Measurements from ENCODE around the gene PHF12.
"Not testable (repeated sequence)": the region's sequence is repeated elsewhere in the genome, so short reads cannot be mapped to it uniquely, and the experiment has no call there.

The PHF12 gene

DNA sequence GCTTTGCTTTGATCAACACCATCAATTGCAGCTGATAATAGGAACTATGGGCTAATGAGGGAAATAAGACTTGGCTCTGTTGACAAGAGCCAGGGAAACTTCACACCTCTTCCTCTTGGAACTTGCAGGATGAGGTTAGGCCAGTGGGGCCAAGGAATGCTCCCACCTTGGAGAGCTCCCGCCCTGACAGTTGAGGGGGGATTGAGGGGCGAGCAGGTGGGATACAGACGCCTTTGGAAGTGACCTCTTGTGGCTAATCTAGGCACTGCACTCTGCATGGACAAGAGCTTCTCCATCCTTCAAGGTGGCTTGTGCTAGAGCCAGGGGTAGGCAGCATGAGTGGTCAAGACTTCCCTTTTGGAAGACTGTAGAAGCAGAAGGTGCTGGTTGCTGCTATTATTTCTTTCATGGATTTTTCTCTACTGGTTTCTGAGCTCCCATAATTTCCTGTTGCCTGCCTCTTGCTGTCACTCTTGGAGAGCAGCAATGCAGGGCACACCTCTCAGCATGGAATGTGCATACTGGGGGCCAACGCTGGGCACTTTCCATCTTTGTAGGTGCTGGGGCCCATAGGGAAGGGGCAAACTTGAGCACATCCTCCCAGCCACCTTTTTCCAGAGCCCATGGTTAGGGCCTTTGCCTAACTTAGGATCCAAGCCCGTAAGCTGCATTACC, 2.3 kb upstream of the PHF12 start:
- DNase-seq: peak in 1 of 2 experiments; percentile 46

DNA sequence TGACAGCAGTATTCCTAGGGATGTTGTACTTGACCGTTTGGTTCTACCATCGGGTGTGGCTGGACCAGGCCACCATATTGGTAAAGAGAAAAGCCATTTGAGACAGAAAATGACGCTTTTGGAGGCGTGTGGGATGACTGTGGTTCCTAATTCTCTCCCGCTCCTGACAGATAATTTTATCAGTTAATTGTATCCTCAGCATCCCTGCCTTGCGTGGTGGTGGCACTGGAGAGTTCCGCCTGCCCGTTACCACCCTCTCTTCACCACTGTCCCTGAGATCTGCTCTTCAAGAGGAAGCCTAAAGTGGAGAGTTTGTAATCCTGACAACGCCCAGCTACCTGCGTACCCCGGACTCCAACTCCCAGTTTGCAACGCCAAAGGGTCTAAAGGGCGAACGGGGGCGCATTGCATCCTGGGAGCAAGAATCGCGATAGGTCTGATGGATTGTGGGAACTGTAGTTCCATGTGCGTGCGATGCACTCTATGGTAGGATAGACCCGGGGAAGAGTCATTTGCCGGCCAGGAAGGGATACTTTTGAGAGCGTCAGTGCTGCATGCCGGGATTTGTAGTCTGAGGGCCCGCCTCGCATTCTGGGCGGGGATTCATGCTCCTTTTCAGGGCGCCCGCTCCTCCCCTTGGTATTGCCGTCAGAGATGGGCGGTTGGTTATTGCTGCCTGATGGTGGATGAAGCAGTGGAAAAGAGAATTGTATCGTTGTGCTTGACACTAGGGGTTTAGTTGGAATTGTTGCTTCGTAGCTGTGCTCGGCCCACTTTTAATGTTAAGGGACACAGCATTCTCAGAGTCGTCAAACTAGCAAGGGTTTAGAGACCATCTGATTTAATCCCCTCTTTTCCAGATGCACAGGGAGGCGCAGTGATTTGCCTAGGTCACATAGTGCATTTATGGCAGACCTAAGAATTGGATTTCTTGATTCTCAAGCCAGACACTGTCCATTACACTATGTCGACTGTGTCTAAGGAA, 965 bp upstream of the PHF12 start:
- DNase-seq: peak; percentile 98 to 99

DNA sequence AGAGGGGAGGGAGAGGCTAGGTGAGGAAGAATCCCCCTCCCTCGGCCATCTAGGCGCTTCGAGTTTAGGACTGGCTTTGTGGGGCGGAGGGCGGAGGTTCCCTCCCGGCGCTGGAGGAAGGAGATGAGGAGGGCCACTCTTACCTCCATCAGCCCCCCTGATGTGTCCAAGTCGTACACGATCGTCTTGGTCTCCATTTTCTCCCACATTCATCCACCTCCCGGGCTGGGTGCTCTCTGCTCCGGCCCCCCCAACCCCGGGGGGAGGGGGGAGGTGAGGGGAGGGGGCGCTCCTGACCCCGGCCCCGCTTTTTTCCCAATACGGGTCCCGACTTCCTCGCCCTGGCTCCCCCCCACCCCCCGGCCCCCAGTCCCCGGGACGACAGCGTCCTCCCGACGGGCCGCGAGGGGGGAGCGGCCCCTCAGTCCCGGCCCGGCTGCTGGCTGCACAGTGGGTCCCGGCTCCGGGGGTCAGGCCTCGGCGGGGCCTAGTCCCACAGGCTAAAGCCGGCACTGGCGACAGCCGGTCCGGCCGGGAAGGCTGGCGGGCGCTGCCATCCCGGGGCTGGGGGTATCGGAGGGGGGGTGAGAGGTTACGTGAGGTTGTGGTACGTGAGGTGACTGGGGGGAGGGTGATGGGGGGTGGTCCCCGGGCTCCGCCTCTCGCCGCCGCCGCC, 428 bp downstream of the PHF12 start:
- no peak for DNase-seq

DNA sequence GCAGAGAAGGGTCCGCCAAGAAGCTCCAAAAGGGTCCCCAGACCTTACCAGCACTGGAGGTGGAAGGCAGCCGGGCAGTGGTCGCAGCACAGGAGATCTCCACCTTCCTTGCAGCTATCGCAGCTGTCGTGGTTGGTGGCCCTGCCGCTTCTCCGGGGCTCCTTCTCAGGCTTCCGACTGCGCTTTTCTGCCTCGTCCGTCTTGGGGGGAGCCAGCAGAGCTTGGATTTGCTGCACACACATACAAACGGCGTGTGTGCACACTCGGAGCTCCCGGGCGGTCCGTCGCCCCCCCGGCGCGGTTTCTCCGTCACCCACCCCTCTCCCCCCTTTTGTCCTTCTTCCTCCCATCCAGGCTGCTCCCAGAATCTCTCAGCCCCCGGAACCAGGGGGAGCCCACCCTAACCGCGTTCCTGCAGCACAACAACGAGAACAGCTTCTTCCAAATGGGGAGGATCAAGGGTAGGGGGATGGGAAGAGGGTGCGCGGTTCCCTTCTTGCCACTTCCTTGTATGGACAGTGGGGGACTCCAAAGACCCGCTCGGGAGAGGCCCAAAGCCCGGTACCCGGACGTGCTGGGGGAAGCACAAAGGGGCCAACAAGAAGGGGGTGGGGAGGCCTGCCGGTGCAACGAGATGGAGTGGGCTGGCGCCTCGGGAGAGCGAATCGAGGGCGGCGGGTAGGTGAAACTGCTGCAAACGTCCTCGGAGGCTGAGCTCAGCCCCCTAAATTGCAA, 1.1 kb downstream of the PHF12 start:
- DNase-seq: peak; percentile 45 to 65

GRCh38 chr17:28949185-28950016, 1.9 kb downstream of the PHF12 start:
- DNase-seq: peak in 1 of 2 experiments; percentile 66

DNA sequence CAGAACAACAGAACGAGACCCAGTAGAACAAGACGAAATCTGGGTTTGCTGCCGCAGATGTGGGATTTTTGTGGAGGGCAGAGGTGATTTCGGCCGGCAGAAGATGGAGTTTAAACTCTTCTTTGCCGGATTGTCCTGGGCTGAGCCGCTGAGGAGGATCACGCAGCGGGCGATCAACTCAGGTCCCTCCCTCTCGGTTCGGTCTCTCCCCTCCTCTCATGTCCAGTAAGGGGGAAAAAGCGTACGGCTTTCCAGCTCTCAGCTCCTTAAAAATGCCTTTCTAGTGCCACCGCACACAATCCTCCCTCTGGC, 2.5 kb downstream of the PHF12 start:
- DNase-seq: peak in 1 of 2 experiments; percentile 47

DNA sequence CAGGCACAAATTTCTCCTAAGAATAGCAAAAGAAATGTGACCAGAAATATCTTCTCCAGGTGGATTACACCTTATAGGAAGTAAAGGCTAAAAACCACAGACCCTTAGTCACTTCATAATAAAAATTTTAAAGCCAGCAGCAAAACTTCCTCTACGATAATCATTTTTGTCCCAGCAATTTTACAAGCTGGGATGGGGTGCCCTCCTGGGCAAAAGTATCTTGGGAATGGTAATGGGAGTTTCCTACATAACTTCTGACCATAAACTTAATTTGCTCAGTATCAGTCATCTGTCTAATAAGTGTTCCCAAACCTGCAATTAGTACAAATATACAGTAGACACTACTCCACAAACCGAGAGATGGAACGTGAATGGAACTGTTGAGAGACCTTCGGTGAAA, 3.0 kb downstream of the PHF12 start:
- no peak for DNase-seq

GRCh38 chr17:28947639-28948038, 3.7 kb downstream of the PHF12 start:
- DNase-seq: no peak

DNA sequence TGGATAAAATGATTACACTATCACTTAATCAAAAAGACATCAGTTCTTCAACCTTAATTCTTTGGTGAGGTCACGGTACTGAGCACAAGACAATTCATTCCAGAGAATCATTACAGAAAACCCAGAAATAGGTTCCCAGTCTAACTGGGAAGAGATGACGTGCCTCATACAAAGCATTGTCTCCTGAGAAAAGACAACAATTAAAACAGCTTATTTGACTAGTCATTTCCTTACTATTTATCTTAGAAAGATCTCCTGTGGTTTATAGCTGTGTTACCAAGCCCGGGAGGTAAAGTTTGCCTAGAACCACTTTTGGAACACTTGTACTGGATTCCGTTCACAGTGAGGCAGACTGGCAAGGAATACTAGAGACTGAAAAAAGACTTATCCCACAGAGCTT, 5.1 kb downstream of the PHF12 start:
- no peak for DNase-seq

DNA sequence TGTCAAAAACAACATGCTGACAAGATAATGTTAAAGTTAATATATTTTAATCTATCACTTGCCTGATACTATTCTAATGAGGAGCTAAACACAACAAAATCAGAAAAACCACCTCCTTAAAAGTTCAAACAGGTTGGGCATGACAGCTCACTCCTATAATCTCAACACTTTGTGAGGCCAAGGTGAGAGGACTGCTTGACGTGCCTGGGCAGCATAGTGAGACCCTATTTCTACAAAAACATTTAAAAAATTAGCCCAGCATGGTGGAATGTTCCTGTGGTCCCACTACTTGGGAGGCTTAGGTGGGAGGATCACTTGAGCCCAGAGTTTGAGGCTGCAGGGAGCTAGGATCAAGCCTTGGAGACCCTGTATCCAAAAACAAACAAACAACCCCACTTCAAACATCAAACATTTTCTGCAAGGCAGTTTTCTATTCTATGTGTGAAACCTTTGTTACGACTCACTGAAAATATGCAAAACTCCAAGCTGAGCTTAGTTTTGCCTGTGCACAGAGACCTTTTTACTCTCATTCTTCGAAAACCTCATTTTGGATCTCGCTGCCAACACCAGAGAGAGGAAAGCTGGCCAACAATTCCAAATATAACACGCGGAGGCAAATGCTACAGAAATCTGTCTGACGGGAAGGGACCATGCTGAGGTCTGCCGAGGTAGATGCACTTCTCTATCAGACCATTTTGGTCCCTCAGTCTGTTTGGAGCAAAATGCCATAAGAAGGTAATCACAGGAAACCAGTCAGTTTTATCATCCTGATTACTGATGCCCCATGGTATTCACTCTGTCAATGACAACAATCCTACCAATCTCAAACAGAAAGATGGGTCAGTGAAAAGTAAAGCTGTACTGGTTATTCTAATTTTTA, 6.2 kb downstream of the PHF12 start:
- DNase-seq: no peak

DNA sequence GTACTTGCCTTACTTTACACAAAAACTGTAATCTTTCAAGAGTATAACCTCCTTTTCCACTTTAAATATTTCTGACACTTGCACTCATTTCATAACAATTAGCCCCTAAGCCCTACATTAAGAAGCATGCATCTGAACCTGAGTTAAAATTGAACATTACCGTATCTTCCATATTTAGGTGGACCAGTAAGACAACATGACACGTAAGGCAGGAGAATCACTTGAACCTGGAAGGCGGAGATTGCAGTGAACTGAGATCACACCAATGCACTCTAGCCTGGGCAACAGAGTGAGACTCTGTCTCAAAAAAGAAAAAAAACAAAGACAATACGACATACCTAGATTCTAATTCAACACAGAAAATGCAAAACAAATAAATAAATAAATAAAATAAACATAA, 7.0 kb downstream of the PHF12 start:
- DNase-seq: no peak

DNA sequence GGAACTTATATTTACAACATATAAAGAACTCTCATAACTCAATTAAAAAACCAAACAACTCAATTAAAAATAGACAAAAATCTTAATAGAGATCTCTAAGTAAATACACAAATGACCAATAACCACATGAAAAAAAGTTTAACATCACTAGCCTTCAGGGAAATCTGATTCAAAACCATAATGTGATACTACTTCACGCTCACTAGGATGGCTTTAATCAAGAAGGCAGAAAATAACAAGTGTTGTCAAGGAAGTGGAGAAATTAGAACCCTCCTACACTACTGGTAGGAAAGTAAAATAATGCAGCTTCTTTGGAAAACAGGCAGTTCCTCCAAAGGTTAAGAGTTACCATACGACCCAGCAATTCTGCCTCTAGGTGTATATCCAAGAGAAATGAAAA, 8.4 kb downstream of the PHF12 start:
- no peak for DNase-seq

GRCh38 chr17:28941251-28941650, 10.1 kb downstream of the PHF12 start:
- no peak for DNase-seq

DNA sequence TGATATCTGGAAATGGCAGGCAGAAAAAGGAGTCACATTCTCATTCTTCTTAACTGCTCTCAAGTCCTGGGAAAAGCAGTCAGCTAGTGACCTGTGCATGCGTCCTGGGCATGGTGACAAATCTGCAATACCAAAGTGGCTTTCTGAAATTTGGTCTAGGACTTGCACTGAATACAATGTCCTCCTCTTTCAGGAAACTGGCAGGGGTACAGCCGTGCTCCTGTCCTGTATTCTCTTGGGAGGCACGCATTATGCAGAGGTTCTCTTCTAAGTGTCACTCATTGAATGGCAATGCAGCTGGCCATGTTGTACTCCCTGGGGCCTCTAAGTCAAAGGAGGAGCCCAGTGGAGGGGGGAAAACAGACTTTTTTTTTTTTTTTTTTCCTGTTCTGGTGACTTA, 10.6 kb downstream of the PHF12 start:
- DNase-seq: no peak

- no peak for DNase-seq
These were observed 11.2 kb downstream of the PHF12 start for GRCh38 chr17:28940142-28940541.

GRCh38 chr17:28938552-28938951, 12.8 kb downstream of the PHF12 start:
- DNase-seq: no peak

- no peak for DNase-seq
These were observed 14.1 kb downstream of the PHF12 start for GRCh38 chr17:28937044-28937729.

- DNase-seq: no peak
These were observed 15.4 kb downstream of the PHF12 start for GRCh38 chr17:28935744-28936460.

GRCh38 chr17:28934508-28934907, 16.8 kb downstream of the PHF12 start:
- not testable (repeated sequence) for DNase-seq

GRCh38 chr17:28929787-28930186, 21.5 kb downstream of the PHF12 start:
- no peak for DNase-seq
